Measurements from ENCODE around the gene CTNNA3. TPM values are rescaled to one million over a fixed set of nuclear protein-coding genes. Genes with fewer than 3 reads are reported as not detected.

The CTNNA3 gene
- total RNA-seq, 4 donors from 2014 or later, result 1.2 to 7.1 (median 1.3) TPM

- TF ChIP-seq CTCF (IDR thresholded peaks at IDR 0.05), result no peak
- no peak for DNase-seq (ENCODE audit: low spot score)
- ATAC-seq (ENCODE audit: low FRiP score), result no peak
Measured at GRCh38 chr10:66671064-66671463, 1024.9 kb downstream of the CTNNA3 start.

- DNase-seq (ENCODE audit: low spot score) (no peak), ATAC-seq (ENCODE audit: low FRiP score) (no peak)
- TF ChIP-seq CTCF (IDR thresholded peaks at IDR 0.05), result no peak
Measured at GRCh38 chr10:66656499-66656898, 1039.5 kb downstream of the CTNNA3 start.

GRCh38 chr10:66654861-66655260 lies 1041.1 kb downstream of the CTNNA3 start:
- DNase-seq (ENCODE audit: low spot score), result no peak
- no peak for TF ChIP-seq CTCF (IDR thresholded peaks at IDR 0.05)
- ATAC-seq (ENCODE audit: low FRiP score), result no peak

- TF ChIP-seq CTCF (IDR thresholded peaks at IDR 0.05), result no peak
- DNase-seq (ENCODE audit: low spot score), result no peak
- no peak for ATAC-seq (ENCODE audit: low FRiP score)
Measured at GRCh38 chr10:66651308-66652082, 1044.5 kb downstream of the CTNNA3 start.

- ATAC-seq (ENCODE audit: low FRiP score) (no peak), DNase-seq (ENCODE audit: low spot score) (no peak)
- TF ChIP-seq CTCF (IDR thresholded peaks at IDR 0.05), result no peak
Measured at GRCh38 chr10:66649626-66650025, 1046.4 kb downstream of the CTNNA3 start.

DNA sequence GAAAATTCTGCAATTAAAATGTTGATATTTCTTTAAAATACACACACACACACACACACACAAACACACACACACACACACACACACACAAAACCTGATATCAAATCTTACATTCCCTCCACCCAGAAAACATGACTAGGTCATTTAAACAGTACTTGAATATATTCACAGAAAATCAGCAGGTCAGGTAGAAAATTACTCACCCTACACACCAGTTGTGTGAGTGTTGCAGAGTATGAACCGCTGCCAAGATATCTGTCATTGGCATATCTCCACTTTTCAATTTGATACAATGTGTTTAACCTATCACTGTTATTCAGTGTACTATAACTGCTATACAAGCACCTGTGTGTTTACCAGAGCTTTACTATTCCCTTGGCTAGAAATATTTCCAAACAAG lies 1053.8 kb downstream of the CTNNA3 start:
- TF ChIP-seq CTCF (IDR thresholded peaks at IDR 0.05), result no peak
- DNase-seq (ENCODE audit: low spot score) (no peak), ATAC-seq (ENCODE audit: low FRiP score) (no peak)

DNA sequence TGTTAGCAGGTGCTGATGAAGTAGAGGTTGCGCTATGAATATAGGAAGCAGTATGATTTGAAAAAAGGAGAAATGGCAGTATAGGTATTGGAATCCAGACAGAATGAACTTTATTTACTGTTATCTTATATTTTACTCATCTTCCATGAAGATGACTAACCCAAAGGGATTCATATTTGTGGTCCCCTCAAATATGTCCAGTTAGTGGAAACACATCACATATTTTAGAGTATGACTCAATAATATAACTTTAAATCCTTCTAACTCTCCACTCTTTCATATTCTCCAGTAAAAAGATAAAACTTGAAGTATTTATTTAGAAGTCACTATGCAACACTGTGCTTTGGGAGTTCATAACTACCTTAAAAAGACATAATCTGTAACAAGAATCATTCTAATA lies 1056.6 kb downstream of the CTNNA3 start:
- TF ChIP-seq CTCF (IDR thresholded peaks at IDR 0.05), result no peak
- DNase-seq (ENCODE audit: low spot score) (no peak), ATAC-seq (ENCODE audit: low FRiP score) (no peak)

All from omental fat pad (tissue), 4 donors.